ENCODE results near the gene DSCAML1. TPM values are rescaled to one million over a fixed set of nuclear protein-coding genes. Genes with fewer than 3 reads are reported as not detected.

The DSCAML1 gene
- total and polyA plus RNA-seq, 9 of the 15 experiments (the other 6 are each of a cell fraction or from before 2014, with no cell fraction given): not detected

DNA sequence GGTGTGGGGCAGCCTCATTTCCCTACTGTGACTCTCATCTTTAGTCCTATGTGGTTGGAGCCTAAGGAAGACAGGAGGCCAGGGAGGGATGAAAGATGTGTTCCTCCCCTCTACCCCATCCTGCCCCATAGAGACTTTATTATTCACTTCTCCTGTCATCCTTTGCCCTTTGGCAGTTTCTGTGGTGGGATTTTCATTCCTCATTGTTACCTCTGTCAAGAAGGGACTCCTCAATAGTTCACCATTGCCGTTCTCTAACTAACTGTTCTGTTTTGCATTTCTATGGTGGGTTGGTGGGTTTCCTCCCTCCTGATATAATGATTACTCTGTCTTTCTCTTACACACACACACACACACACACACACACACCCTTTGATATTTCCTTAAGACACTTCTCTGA is 202.3 kb downstream of the DSCAML1 start:
- H2AFZ ChIP-seq (ENCODE audit: low read depth, low read length): no peak overlapping the region
- in situ Hi-C loops (cut with MboI) (no loop called here), intact Hi-C loops (cut with micrococcal nuclease) (no loop called here)
- CTCF ChIA-PET (ENCODE audit: low intra/inter-chr PET ratio): no interaction called here
- H3K79me2 ChIP-seq (ENCODE audit: control insufficient read depth, insufficient read depth, low read length): no peaks in the 10 kb centered on the region
- H4K20me1 ChIP-seq (replicated peaks; ENCODE audit: control insufficient read depth, insufficient read depth, low read length): 0 out of 2 replicates have a peak, but pooled peaks cover 7% of the 10 kb centered on the region
- no peaks in the 10 kb centered on the region for H3K36me3 ChIP-seq (ENCODE audit: control insufficient read depth, insufficient read depth, low read length)
- no peak overlapping the region for H3K4me3 ChIP-seq
- 0% methylated on average over 1 of the region's 1 CpG for WGBS (ENCODE audit: insufficient coverage, low coverage, missing lambda C conversion rate)
- DNase-seq (ENCODE audit: extremely low read depth in 1 of 4, low spot score in 3 of 4) (no peak), ATAC-seq (no peak), FAIRE-seq (no peak)
- POLR2A ChIA-PET: no interaction called here
- no peak overlapping the region for H3K9ac ChIP-seq (ENCODE audit: insufficient read depth in 1 of 2, low read depth in 2 of 2, low read length in 2 of 2)
- H3K27ac ChIP-seq (ENCODE audit: extremely low read depth, low read depth, low read length): no peak overlapping the region
- H3K9me1 ChIP-seq (ENCODE audit: control insufficient read depth, insufficient read depth, low read length): no peaks in the 10 kb centered on the region
- no peak overlapping the region for H3K4me2 ChIP-seq (ENCODE audit: insufficient read depth, low read length)
- no peaks in the 10 kb centered on the region for H3K9me3 ChIP-seq (replicated peaks; ENCODE audit: control insufficient read depth, insufficient read depth, low read depth, low read length)
- no peaks in the 10 kb centered on the region for H3K4me1 ChIP-seq (replicated peaks in 1 of 2; ENCODE audit: control insufficient read depth in 2 of 2, insufficient read depth in 2 of 2, low read length in 2 of 2)
- TF ChIP-seq PYGO2 (tag; IDR thresholded peaks at IDR 0.05) (no peak), HDGF (IDR thresholded peaks at IDR 0.05) (no peak), BRF1 (IDR thresholded peaks at IDR 0.05; ENCODE audit: borderline replicate concordance, extremely low read depth, insufficient read length) (no peak), SMARCB1 (IDR thresholded peaks at IDR 0.05; ENCODE audit: insufficient read length, low read depth) (no peak), ZFP1 (CRISPR knock-in tag; IDR thresholded peaks at IDR 0.05) (no peak), CBX2 (IDR thresholded peaks at IDR 0.05; ENCODE audit: insufficient read depth, low read length, poor library complexity, severe bottlenecking) (no peak), TFAM (CRISPR knock-in tag; conservative IDR thresholded peaks at IDR 0.05) (no peak), SRSF3 (IDR thresholded peaks at IDR 0.05; ENCODE audit: insufficient read depth, low read length) (no peak), CHD1 (IDR thresholded peaks at IDR 0.05; ENCODE audit: low read length) (no peak), PTTG1 (tag; IDR thresholded peaks at IDR 0.05; ENCODE audit: low read depth) (no peak), ZSCAN29 (IDR thresholded peaks at IDR 0.05) (no peak), ZBTB1 (CRISPR knock-in tag; IDR thresholded peaks at IDR 0.05; ENCODE audit: borderline replicate concordance, low read depth) (no peak)
- TF ChIP-seq, protein P1, sequence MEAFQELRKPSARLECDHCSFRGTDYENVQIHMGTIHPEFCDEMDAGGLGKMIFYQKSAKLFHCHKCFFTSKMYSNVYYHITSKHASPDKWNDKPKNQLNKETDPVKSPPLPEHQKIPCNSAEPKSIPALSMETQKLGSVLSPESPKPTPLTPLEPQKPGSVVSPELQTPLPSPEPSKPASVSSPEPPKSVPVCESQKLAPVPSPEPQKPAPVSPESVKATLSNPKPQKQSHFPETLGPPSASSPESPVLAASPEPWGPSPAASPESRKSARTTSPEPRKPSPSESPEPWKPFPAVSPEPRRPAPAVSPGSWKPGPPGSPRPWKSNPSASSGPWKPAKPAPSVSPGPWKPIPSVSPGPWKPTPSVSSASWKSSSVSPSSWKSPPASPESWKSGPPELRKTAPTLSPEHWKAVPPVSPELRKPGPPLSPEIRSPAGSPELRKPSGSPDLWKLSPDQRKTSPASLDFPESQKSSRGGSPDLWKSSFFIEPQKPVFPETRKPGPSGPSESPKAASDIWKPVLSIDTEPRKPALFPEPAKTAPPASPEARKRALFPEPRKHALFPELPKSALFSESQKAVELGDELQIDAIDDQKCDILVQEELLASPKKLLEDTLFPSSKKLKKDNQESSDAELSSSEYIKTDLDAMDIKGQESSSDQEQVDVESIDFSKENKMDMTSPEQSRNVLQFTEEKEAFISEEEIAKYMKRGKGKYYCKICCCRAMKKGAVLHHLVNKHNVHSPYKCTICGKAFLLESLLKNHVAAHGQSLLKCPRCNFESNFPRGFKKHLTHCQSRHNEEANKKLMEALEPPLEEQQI (IDR thresholded peaks at IDR 0.05): no peak
- no TSS peak for BruUV-seq (replicated peaks)
- peaks cover 0 to 36% of the 10 kb centered on the region in 2 experiments; a peak in 4 of 5 replicates for H3K27me3 ChIP-seq (ENCODE audit: control insufficient read depth in 2 of 2, insufficient read depth in 2 of 2, low read length in 2 of 2)

All from K562 (cell line).